ENCODE data around the gene PACS1.

Gene PACS1

DNA sequence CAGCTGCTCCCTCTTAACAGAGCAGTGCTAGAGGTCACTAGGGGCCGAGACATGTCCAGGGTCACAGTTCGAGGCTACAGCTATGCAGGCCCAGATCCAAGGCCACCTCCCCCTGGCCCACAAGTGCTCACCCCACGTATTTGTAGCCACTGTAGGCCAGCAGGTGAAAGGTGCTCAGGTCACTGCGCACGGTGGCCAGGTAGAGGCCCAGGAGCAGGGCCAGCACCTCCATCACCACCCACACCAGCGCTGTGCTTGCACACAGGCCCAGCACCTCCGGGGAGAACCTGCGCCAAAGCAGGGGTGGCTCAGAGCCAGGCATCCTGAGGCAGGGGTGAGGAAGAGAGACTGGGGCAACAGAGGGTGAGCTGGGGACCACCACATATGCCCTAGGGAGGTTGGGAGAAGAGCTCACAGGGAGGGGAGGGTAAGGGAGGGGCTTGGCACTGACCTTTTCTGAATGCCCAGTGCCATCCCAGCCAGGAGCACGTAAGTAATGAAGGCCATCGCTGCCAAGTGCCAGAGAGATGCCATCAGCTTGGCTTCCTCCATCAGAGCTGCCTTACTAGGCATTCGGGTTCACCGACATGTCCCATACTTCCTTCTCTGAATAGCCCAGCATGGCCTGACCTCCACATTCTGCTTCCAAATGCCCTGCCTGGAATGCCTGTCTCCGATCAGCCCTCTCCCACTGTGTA is 215.3 kb downstream of the PACS1 start:
- TF ChIP-seq Cebpa-rat (IDR thresholded peaks at IDR 0.05): no peak
- H3K9me3 ChIP-seq: no peaks in the 10 kb centered on the region
- H3K36me3 ChIP-seq: peaks cover 19% of the 10 kb centered on the region; the same call in 1 of the 2 replicates
- peaks cover 8% of the 10 kb centered on the region for H3K27me3 ChIP-seq
- H3K4me1 ChIP-seq: peaks cover 52% of the 10 kb centered on the region
- H3K4me2 ChIP-seq: no peak overlapping the region
- H4K20me1 ChIP-seq: peaks cover 33% of the 10 kb centered on the region
- no peak overlapping the region for H3K9ac ChIP-seq
- no peak overlapping the region for H3K4me3 ChIP-seq
- no peak overlapping the region for H3K27ac ChIP-seq

GRCh38 chr11:66286699-66287098 is 216.6 kb downstream of the PACS1 start:
- Histone ChIP-seq H3K4me3 (no peak overlapping the region), H3K27ac (no peak overlapping the region), H3K9me3 (no peaks in the 10 kb centered on the region), H3K4me1 (peaks cover 41% of the 10 kb centered on the region), H4K20me1 (peaks cover 21% of the 10 kb centered on the region), H3K4me2 (no peak overlapping the region), H3K27me3 (peaks cover 21% of the 10 kb centered on the region), H3K9ac (no peak overlapping the region), H3K36me3 (peaks cover 19% of the 10 kb centered on the region; the same call in 1 of the 2 replicates)
- TF ChIP-seq Cebpa-rat (IDR thresholded peaks at IDR 0.05): no peak

DNA sequence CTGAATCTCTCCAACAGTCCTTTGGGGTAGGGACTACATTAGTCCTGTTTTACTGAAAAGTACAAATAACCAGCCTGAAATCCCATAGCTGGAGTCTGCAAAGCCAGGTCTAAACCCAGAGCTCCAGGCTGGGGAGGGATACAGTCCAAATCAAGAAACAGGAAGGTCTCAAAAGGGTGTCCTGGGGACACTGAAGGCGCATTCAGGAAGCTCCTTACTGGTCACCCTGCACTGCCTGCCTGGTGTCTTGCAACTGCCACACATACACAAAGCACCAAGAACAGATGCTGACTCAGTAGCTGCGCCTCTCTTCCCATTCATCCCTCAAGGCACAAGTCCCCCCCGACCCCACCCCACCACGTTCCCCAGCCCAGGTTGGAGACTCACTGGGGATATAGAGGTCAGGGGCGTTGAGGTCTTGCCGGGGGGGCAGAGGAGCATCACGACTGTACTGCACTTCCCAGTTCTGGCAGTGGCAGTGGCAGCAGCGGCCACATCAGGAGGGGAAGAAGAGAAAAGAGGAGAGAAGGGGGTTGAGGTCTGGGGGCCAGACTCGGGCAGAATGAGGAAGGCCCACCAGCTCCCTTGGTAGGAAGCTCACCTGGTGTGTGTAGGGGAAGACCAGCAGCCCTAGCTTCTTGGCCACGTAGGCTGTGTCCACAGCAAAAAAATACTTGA is 217.3 kb downstream of the PACS1 start:
- peak overlapping the region; percentile 86; the same call in 1 of the 2 replicates for H3K9ac ChIP-seq
- peaks cover 28% of the 10 kb centered on the region for H3K27me3 ChIP-seq
- peak overlapping the region; percentile 96 for H3K4me2 ChIP-seq
- H3K4me1 ChIP-seq: peaks cover 42% of the 10 kb centered on the region
- no peak overlapping the region for H3K27ac ChIP-seq
- H3K4me3 ChIP-seq: peak overlapping the region; percentile 81
- TF ChIP-seq Cebpa-rat (IDR thresholded peaks at IDR 0.05): no peak
- peaks cover 19% of the 10 kb centered on the region; the same call in 1 of the 2 replicates for H3K36me3 ChIP-seq
- peaks cover 17% of the 10 kb centered on the region for H4K20me1 ChIP-seq
- no peaks in the 10 kb centered on the region for H3K9me3 ChIP-seq

DNA sequence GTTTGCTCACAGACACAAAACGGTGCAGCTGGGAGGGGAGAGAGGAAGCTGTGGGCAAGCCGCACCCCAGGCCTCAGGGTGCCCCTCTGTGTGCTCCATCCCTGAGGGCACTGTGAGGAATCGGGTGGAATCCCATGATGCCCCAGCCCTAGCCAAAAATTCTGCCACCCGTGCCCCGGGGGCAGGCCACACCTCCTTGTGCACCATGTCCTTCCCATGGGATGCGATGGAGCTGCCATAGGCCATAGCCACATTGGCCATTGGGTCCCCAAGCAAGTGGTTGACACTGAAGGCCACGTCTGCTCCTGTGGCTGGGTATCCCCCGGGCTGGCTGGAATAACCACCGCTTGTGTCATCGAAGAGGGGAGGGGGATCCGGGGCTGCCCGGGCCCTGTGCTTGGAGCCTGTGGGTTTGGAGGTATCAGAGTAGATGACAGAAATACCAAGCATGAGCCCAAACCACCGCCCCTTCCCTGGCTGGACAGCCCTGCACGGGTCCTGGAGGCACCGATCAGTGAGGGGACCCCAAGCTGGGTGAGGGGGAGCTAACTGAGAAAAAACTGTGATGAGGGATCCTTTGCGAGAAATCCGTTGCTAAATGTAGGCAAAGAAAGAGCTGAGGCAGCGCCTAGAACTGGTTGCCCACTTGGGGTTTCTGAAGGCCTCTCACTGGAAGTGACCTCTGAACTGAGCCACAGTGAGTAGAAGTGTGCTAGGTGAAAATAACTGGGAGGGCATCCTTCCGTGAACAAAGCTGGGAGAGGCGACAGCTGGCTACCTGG is 218.0 kb downstream of the PACS1 start:
- H3K9me3 ChIP-seq: no peaks in the 10 kb centered on the region
- peak overlapping the region; percentile 84 for H3K27ac ChIP-seq
- peak overlapping the region; percentile 86 for H3K9ac ChIP-seq
- H3K36me3 ChIP-seq: peaks cover 19% of the 10 kb centered on the region; the same call in 1 of the 2 replicates
- TF ChIP-seq Cebpa-rat (IDR thresholded peaks at IDR 0.05): no peak
- H3K27me3 ChIP-seq: peaks cover 35% of the 10 kb centered on the region
- peaks cover 12% of the 10 kb centered on the region for H4K20me1 ChIP-seq
- H3K4me1 ChIP-seq: peaks cover 35% of the 10 kb centered on the region
- H3K4me2 ChIP-seq: peak overlapping the region; percentile 96
- peak overlapping the region; percentile 81 for H3K4me3 ChIP-seq

GRCh38 chr11:66288671-66289547 is 218.8 kb downstream of the PACS1 start, which contains the start of gene YIF1A:
Gene YIF1A, minus strand, starts transcription at chr11:66289143. Its CDS starts 158 bp downstream, at chr11:66288985.
- TF ChIP-seq Cebpa-rat (IDR thresholded peaks at IDR 0.05): no peak
- Histone ChIP-seq H3K4me2 (peak within 1 kb of the TSS; percentile 96), H4K20me1 (peaks cover 9% of the 10 kb centered on the region)

GRCh38 chr11:66289548-66290329 is 219.7 kb downstream of the PACS1 start:
- H4K20me1 ChIP-seq: peaks cover 9% of the 10 kb centered on the region
- H3K4me3 ChIP-seq: peak overlapping the region; percentile 81
- peaks cover 31% of the 10 kb centered on the region for H3K4me1 ChIP-seq
- no peak for TF ChIP-seq Cebpa-rat (IDR thresholded peaks at IDR 0.05)
- peaks cover 52% of the 10 kb centered on the region for H3K27me3 ChIP-seq
- peak overlapping the region; percentile 95 for H3K4me2 ChIP-seq
- no peak overlapping the region for H3K27ac ChIP-seq
- no peaks in the 10 kb centered on the region for H3K9me3 ChIP-seq
- H3K36me3 ChIP-seq: peaks cover 12% of the 10 kb centered on the region; the same call in 1 of the 2 replicates
- peak overlapping the region; percentile 70; the same call in 1 of the 2 replicates for H3K9ac ChIP-seq

More at GRCh38 chr11:66288671-66289547, 218.8 kb downstream of the PACS1 start, which contains the start of gene YIF1A:
- Histone ChIP-seq H3K4me3 (peak within 1 kb of the TSS; percentile 81), H3K9me3 (no peaks in the 10 kb centered on the region), H3K4me1 (peaks cover 31% of the 10 kb centered on the region), H3K27ac (peak within 1 kb of the TSS; percentile 84), H3K36me3 (peaks cover 19% of the 10 kb centered on the region; the same call in 1 of the 2 replicates), H3K27me3 (peaks cover 43% of the 10 kb centered on the region), H3K9ac (peak within 1 kb of the TSS; percentile 86)

DNA sequence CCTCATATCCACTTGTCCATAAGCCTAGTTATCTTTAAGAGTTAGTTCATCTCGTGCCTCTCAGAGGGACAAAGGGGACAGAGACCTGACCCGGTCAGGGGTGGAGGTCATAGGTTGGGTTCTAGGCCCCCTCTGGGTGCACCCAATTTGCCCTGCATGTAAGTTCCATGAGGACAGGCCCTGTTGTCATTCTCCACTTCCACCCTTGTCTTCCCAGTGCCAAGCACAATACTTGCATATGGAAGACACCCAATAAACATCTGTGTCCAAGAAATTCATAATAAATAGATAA is 220.2 kb downstream of the PACS1 start:
- Histone ChIP-seq H3K27me3 (peaks cover 56% of the 10 kb centered on the region), H3K9me3 (no peaks in the 10 kb centered on the region), H3K4me3 (peak overlapping the region; percentile 81), H3K36me3 (peaks cover 6% of the 10 kb centered on the region; the same call in 1 of the 2 replicates), H3K9ac (no peak overlapping the region), H3K4me1 (peaks cover 31% of the 10 kb centered on the region), H4K20me1 (peaks cover 9% of the 10 kb centered on the region), H3K4me2 (peak overlapping the region; percentile 95), H3K27ac (no peak overlapping the region)
- no peak for TF ChIP-seq Cebpa-rat (IDR thresholded peaks at IDR 0.05)

- H3K4me2 ChIP-seq: no peak overlapping the region
- no peaks in the 10 kb centered on the region for H3K9me3 ChIP-seq
- H3K4me1 ChIP-seq: peaks cover 31% of the 10 kb centered on the region
- no peak overlapping the region for H3K27ac ChIP-seq
- peaks cover 9% of the 10 kb centered on the region for H4K20me1 ChIP-seq
- no peak for TF ChIP-seq Cebpa-rat (IDR thresholded peaks at IDR 0.05)
- 0 out of 2 replicates have a peak overlapping the region, but pooled peaks have one; percentile 38 for H3K4me3 ChIP-seq
- no peaks in the 10 kb centered on the region; the same call in 1 of the 2 replicates for H3K36me3 ChIP-seq
- H3K9ac ChIP-seq: no peak overlapping the region
- H3K27me3 ChIP-seq: peaks cover 56% of the 10 kb centered on the region
Observed at GRCh38 chr11:66291303-66291705, 221.2 kb downstream of the PACS1 start.
